Thyroid gland (tissue), 4 donors: ENCODE measurements around the gene CLCN2. TPM values are rescaled to one million over a fixed set of nuclear protein-coding genes. Genes with fewer than 3 reads are reported as not detected.
"Not testable (repeated sequence)": the region's sequence is repeated elsewhere in the genome, so short reads cannot be mapped to it uniquely, and the experiment has no call there.

Experiments used
- DNase-seq, 2 donors: peaks; one replicate each; pipeline ENCODE4 v3.0.0-alpha.2; 2019
- H3K27ac ChIP-seq, 3 donors: fragments of 200-600 bp; sonication (generic); 1 replicate in 2 of 3; 2 replicates in 1 of 3; pipeline ENCODE4 v1.5.1; 2016 to 2019; ENCODE audit warnings: mild to moderate bottlenecking in 1 of 3, moderate library complexity in 1 of 3
- H3K27me3 ChIP-seq: fragments of 200-600 bp; sonication (generic); one replicate; pipeline ENCODE4 v1.5.1; 2019
- H3K36me3 ChIP-seq, 2 donors: fragments of 200-600 bp; sonication (generic); one replicate each; pipeline ENCODE4 v1.5.1; 2016 to 2019
- H3K4me1 ChIP-seq, 2 donors: fragments of 200-600 bp; sonication (generic); one replicate each; pipeline ENCODE4 v1.5.1; 2017 to 2019
- H3K4me3 ChIP-seq, 3 donors: fragments of 200-600 bp; sonication (generic); replicated peaks in 1 of 3; 1 replicate in 2 of 3; 2 replicates in 1 of 3; pipeline ENCODE4 v1.5.1; 2016; ENCODE audit warnings: mild to moderate bottlenecking in 1 of 3
- H3K9me3 ChIP-seq: fragments of 200-600 bp; sonication (generic); one replicate; pipeline ENCODE4 v1.5.1; 2017
- CTCF ChIP-seq, 6 experiments: fragments of 200-600 bp in 3 of 6; fragments of 450-650 bp in 3 of 6; sonication (generic) in 3 of 6; IDR thresholded peaks; one replicate each; pipeline ENCODE4 v1.5.1; 2016 to 2019; ENCODE audit warnings: antibody characterized with exemption in 6 of 6, mild to moderate bottlenecking in 2 of 6, inconsistent platforms in 1 of 6, moderate library complexity in 1 of 6
- POLR2A ChIP-seq, 2 donors: fragments of 450-650 bp; IDR thresholded peaks; one replicate each; pipeline ENCODE4 v1.6.1; 2017; ENCODE audit warnings: antibody characterized with exemption in 2 of 2, mild to moderate bottlenecking in 2 of 2, moderate library complexity in 1 of 2
- WGBS, 2 donors: methylation state at CpG; one replicate each; pipeline ENCODE4 v1.1.5; 2017; 5-methylcytosine and 5-hydroxymethylcytosine counted together
- intact Hi-C: fragments of 100-400 bp; cut with DNase I; formaldehyde crosslinking; loops from one replicate; pipeline ENCODE4 v1.15.1; 2023
- total RNA-seq, 4 donors: library from RNA; depleted of rRNA; stranded (reverse); fragments of >200 nt; gene quantifications; one replicate each; pipeline ENCODE4 v1.2.3, GENCODE V29; 2016

Gene CLCN2
- total RNA-seq, 4 donors from 2014 or later: 4.3 to 7.6 (median 5.2) TPM

- intact Hi-C loops: no loop called here
- H3K9me3 ChIP-seq: no peaks in the 10 kb centered on the region
- peak; percentile 94 to 96 for DNase-seq
- no peaks in the 10 kb centered on the region for H3K27me3 ChIP-seq
- H3K27ac ChIP-seq: peak overlapping the region; percentile 67 to 80 (median 80)
- peaks cover 12 to 16% of the 10 kb centered on the region in 2 donors for H3K4me1 ChIP-seq
- H3K4me3 ChIP-seq: no peak overlapping the region
- peak in 5 of 6 experiments; percentile 27 to 68 (median 57) for TF ChIP-seq CTCF (IDR thresholded peaks at IDR 0.05)
- TF ChIP-seq POLR2A (IDR thresholded peaks at IDR 0.05): peak in 1 of 2 donors; percentile 64
- 28 to 31% methylated on average over 14 of the region's 14 CpGs for WGBS, 2 donors
- peaks cover 5 to 22% of the 10 kb centered on the region in 2 donors for H3K36me3 ChIP-seq
Measured at GRCh38 chr3:184345317-184346144, 15.9 kb downstream of the CLCN2 start.

GRCh38 chr3:184344579-184345316, 16.7 kb downstream of the CLCN2 start:
- H3K27me3 ChIP-seq: no peaks in the 10 kb centered on the region
- H3K36me3 ChIP-seq: peaks cover 5 to 22% of the 10 kb centered on the region in 2 donors
- peak in 1 of 2 donors; percentile 6 for DNase-seq
- H3K27ac ChIP-seq: peak overlapping the region; percentile 67 to 80 (median 80)
- no peak overlapping the region for H3K4me3 ChIP-seq
- H3K4me1 ChIP-seq: peaks cover 12 to 17% of the 10 kb centered on the region in 2 donors
- TF ChIP-seq POLR2A (IDR thresholded peaks at IDR 0.05) (no peak), CTCF (IDR thresholded peaks at IDR 0.05) (no peak)
- 75 to 78% methylated on average over 12 to 15 of the region's 24 CpGs for WGBS, 2 donors
- H3K9me3 ChIP-seq: no peaks in the 10 kb centered on the region
- intact Hi-C loops: no loop called here

GRCh38 chr3:184343200-184343876, 18.1 kb downstream of the CLCN2 start:
- H3K27ac ChIP-seq: no peak overlapping the region
- peaks cover 16 to 24% of the 10 kb centered on the region in 2 donors for H3K4me1 ChIP-seq
- 71 to 79% methylated on average over 4 to 5 of the region's 5 CpGs for WGBS, 2 donors
- no peak overlapping the region for H3K4me3 ChIP-seq
- peaks cover 5 to 22% of the 10 kb centered on the region in 2 donors for H3K36me3 ChIP-seq
- H3K9me3 ChIP-seq: no peaks in the 10 kb centered on the region
- no peak for DNase-seq
- TF ChIP-seq CTCF (IDR thresholded peaks at IDR 0.05): no peak
- no peak for TF ChIP-seq POLR2A (IDR thresholded peaks at IDR 0.05)
- intact Hi-C loops: no loop called here
- H3K27me3 ChIP-seq: no peaks in the 10 kb centered on the region

- Histone ChIP-seq H3K36me3 (peaks cover 5 to 22% of the 10 kb centered on the region in 2 donors), H3K4me3 (no peak overlapping the region), H3K27ac (no peak overlapping the region), H3K9me3 (no peaks in the 10 kb centered on the region), H3K4me1 (peaks cover 29 to 37% of the 10 kb centered on the region in 2 donors), H3K27me3 (no peaks in the 10 kb centered on the region)
- 78 to 85% methylated on average over 7 of the region's 7 CpGs for WGBS, 2 donors
- peak; percentile 57 to 66 for DNase-seq
- TF ChIP-seq CTCF (IDR thresholded peaks at IDR 0.05): no peak
- no peak for TF ChIP-seq POLR2A (IDR thresholded peaks at IDR 0.05)
- intact Hi-C loops: no loop called here
Measured at GRCh38 chr3:184341925-184342324, 19.5 kb downstream of the CLCN2 start.

- H3K9me3 ChIP-seq, H3K27ac ChIP-seq, H3K27me3 ChIP-seq, intact Hi-C loops, H3K4me3 ChIP-seq: not testable (repeated sequence)
- peaks cover 12 to 26% of the 10 kb centered on the region in 2 donors for H3K36me3 ChIP-seq
- peaks cover 24 to 28% of the 10 kb centered on the region in 2 donors for H3K4me1 ChIP-seq
- WGBS, 2 donors: 70 to 75% methylated on average over 13 to 18 of the region's 19 CpGs
- peak in 1 of 2 donors; percentile 57 for DNase-seq
Measured at GRCh38 chr3:184339451-184340135, 21.8 kb downstream of the CLCN2 start.
